ENCODE measurements around the gene PGM5. TPM values are rescaled to one million over a fixed set of nuclear protein-coding genes. Genes with fewer than 3 reads are reported as not detected.

PGM5 gene
- total RNA-seq, 1 donor from 2014 or later, result 9.8 TPM

DNA sequence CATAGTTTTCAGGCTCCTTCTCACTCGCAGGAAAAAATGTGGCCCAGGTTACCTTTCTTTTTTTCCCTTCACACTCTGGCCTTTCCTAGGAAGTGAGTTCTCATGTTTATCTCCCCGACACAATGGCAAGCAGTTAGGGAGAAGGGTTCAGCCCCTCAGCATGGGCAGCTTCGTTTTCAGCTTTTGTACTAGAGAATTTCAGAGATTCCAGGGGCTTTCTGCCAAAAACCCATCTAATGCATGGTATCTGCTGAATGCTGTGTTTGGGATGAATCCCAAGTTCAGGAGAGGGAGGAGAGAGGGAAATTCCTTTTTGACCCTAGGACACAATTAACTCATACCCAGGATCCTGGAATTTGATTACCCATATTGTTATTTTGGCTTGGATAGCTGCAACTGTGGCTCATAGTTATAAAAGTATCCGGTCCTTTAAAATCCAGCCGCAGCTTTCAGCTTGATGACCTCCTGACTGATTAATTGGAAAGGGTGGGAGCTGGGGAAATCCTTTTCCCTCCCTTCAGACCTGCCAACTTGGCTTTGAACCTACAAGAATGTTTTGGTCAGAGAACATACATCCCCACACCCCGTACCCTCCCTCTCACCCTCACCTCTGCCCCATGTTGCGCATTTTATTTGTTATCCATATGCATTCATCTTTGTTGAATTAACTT, 105.8 kb downstream of the PGM5 start:
- TF ChIP-seq, protein P1, sequence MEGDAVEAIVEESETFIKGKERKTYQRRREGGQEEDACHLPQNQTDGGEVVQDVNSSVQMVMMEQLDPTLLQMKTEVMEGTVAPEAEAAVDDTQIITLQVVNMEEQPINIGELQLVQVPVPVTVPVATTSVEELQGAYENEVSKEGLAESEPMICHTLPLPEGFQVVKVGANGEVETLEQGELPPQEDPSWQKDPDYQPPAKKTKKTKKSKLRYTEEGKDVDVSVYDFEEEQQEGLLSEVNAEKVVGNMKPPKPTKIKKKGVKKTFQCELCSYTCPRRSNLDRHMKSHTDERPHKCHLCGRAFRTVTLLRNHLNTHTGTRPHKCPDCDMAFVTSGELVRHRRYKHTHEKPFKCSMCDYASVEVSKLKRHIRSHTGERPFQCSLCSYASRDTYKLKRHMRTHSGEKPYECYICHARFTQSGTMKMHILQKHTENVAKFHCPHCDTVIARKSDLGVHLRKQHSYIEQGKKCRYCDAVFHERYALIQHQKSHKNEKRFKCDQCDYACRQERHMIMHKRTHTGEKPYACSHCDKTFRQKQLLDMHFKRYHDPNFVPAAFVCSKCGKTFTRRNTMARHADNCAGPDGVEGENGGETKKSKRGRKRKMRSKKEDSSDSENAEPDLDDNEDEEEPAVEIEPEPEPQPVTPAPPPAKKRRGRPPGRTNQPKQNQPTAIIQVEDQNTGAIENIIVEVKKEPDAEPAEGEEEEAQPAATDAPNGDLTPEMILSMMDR (IDR thresholded peaks at IDR 0.05; ENCODE audit: unreplicated experiment), result no peak
- H3K9me3 Mint-ChIP-seq, result peaks cover 7% of the 10 kb centered on the region
- H3K36me3 Mint-ChIP-seq, result peaks cover 5% of the 10 kb centered on the region
- H3K27ac Mint-ChIP-seq, result peak overlapping the region; percentile 51
- no peak for DNase-seq (ENCODE audit: low spot score in 2 of 2, unreplicated experiment in 2 of 2)
- no peak overlapping the region for H3K4me3 Mint-ChIP-seq
- peaks cover 21% of the 10 kb centered on the region for H3K4me1 Mint-ChIP-seq
- peaks cover 6% of the 10 kb centered on the region for H3K27me3 Mint-ChIP-seq (ENCODE audit: low read depth)

DNA sequence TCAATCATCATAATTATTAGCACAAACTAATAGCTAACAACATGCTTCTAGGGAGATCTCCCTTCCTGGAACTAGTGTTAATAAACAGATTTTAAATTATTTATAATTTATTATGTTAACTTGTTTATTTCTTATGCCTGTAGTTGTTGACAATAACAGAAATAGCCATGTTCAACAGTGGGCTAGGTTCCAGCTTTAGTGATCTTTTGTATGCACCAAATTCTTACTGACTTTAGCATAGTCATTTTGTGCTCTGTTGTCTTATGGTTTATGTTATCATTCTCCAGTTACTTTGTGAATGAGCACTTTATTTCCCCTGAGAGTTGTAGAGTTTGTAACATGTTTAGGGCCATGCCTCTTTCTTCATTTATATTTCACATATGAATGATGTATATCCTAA, 113.7 kb downstream of the PGM5 start:
- H3K36me3 Mint-ChIP-seq, result peaks cover 5% of the 10 kb centered on the region
- H3K27me3 Mint-ChIP-seq (ENCODE audit: low read depth), result peaks cover 11% of the 10 kb centered on the region
- no peak overlapping the region for H3K4me3 Mint-ChIP-seq
- H3K9me3 Mint-ChIP-seq, result peaks cover 7% of the 10 kb centered on the region
- no peak for DNase-seq (ENCODE audit: low spot score in 2 of 2, unreplicated experiment in 2 of 2)
- no peak overlapping the region for H3K27ac Mint-ChIP-seq
- H3K4me1 Mint-ChIP-seq, result peaks cover 4% of the 10 kb centered on the region
- TF ChIP-seq, protein P1 (IDR thresholded peaks at IDR 0.05; ENCODE audit: unreplicated experiment), result no peak

DNA sequence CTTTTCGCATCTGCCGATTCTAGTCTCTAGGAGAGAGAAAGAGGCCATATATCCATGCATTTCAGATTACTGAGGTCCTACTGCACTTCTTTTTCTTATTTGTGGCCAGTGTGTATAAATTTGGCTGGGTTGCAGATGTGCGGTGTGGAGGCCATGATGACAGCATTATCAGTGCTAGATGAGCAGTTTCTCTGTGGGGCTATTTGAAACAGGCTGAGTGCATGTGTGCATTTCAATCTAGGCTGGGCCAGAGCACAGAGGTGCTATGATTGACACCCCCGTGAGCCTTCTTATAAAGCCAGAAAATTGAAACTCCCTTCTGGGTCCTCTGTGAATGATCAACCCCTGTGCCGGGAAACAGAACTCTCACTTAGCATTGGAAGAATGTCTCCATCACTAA, 114.2 kb downstream of the PGM5 start:
- Mint-ChIP-seq H3K27me3 (ENCODE audit: low read depth) (peaks cover 11% of the 10 kb centered on the region), H3K4me1 (peaks cover 4% of the 10 kb centered on the region), H3K27ac (no peak overlapping the region), H3K36me3 (peaks cover 5% of the 10 kb centered on the region), H3K4me3 (no peak overlapping the region), H3K9me3 (peaks cover 7% of the 10 kb centered on the region)
- DNase-seq (ENCODE audit: low spot score in 2 of 2, unreplicated experiment in 2 of 2), result no peak
- TF ChIP-seq, protein P1 (IDR thresholded peaks at IDR 0.05; ENCODE audit: unreplicated experiment), result no peak

DNA sequence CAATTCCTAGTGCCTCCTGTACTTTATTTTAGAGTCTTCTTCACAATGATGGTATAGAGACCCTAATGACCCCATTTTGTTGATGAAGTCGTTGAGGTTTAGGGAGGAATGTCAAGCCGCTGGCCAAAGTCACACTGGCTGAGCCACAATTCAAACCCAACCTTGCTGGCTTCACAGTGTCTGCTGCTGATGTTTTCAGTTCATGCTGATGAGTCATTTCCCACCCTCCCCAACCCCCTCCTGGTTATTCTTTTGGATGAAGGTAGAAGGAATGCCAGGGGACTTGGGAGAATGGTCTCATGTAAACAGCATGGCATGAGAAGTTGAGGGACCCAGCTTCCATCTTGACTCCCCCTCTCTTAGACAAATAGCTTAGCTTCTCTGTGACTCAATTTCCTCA, 115.7 kb downstream of the PGM5 start:
- Mint-ChIP-seq H3K4me1 (peaks cover 16% of the 10 kb centered on the region), H3K27ac (no peak overlapping the region), H3K27me3 (ENCODE audit: low read depth) (peaks cover 5% of the 10 kb centered on the region), H3K4me3 (no peak overlapping the region), H3K9me3 (no peaks in the 10 kb centered on the region), H3K36me3 (no peaks in the 10 kb centered on the region)
- TF ChIP-seq, protein P1 (IDR thresholded peaks at IDR 0.05; ENCODE audit: unreplicated experiment), result no peak
- no peak for DNase-seq (ENCODE audit: low spot score in 2 of 2, unreplicated experiment in 2 of 2)

DNA sequence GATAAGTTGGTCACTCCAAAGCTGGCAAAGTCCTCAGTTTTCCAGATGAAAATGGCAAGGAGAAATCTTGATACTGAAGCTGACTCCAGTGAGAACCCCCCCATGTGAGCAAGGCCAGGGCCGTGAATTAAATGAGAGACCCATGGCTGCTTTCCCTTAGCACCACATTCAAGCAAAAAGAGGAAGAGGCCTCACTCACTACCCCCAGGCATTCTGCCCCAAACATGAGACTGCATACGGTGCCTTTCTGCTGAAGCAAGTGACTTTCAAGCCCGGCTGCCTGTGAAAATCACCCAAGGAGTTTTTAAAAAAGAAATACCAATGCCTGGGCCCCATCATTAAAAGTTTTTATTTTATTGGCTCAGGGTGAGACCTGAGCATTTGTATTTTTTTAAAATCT, 117.4 kb downstream of the PGM5 start:
- TF ChIP-seq, protein P1 (IDR thresholded peaks at IDR 0.05; ENCODE audit: unreplicated experiment), result no peak
- H3K27ac Mint-ChIP-seq, result no peak overlapping the region
- H3K4me3 Mint-ChIP-seq, result no peak overlapping the region
- peaks cover 2% of the 10 kb centered on the region for H3K27me3 Mint-ChIP-seq (ENCODE audit: low read depth)
- no peaks in the 10 kb centered on the region for H3K36me3 Mint-ChIP-seq
- DNase-seq (ENCODE audit: low spot score in 2 of 2, unreplicated experiment in 2 of 2), result no peak
- H3K4me1 Mint-ChIP-seq, result peaks cover 21% of the 10 kb centered on the region
- no peaks in the 10 kb centered on the region for H3K9me3 Mint-ChIP-seq

Data from mesothelial cell of epicardium (in vitro differentiated cells).